Measurements from ENCODE around the gene CNTNAP2. TPM values are rescaled to one million over a fixed set of nuclear protein-coding genes. Genes with fewer than 3 reads are reported as not detected.

The CNTNAP2 gene
- total and polyA plus RNA-seq, 2 donors (not counting 1 experiment from before 2014, with no cell fraction given), result not detected

- no peaks in the 10 kb centered on the region for H3K4me1 ChIP-seq (ENCODE audit: control insufficient read depth, extremely low read depth, insufficient read depth, low read length)
- H3K9me3 ChIP-seq (ENCODE audit: control insufficient read depth, insufficient read depth, low read depth, low read length), result no peaks in the 10 kb centered on the region
- H3K36me3 ChIP-seq (ENCODE audit: control insufficient read depth, insufficient read depth, low read length), result no peaks in the 10 kb centered on the region
- no peaks in the 10 kb centered on the region for H3K27me3 ChIP-seq (ENCODE audit: control insufficient read depth, insufficient read depth, low read length)
- H3K79me2 ChIP-seq (ENCODE audit: control insufficient read depth, insufficient read depth, low read length), result no peaks in the 10 kb centered on the region
- H3K27ac ChIP-seq (ENCODE audit: insufficient read depth, low read length), result no peak overlapping the region
- no peak for TF ChIP-seq EZH2 (IDR thresholded peaks at IDR 0.05; ENCODE audit: low read length, missing control alignments)
- no peak for TF ChIP-seq CTCF (conservative IDR thresholded peaks at IDR 0.05 in 1 of 2, IDR thresholded peaks at IDR 0.05 in 1 of 2; ENCODE audit: low read depth in 1 of 2, low read length in 2 of 2)
- no peak overlapping the region for H2AFZ ChIP-seq (ENCODE audit: low read length)
- H3K4me3 ChIP-seq (replicated peaks in 1 of 4; ENCODE audit: control extremely low read depth in 1 of 4, insufficient read depth in 1 of 4, low read depth in 3 of 4, low read length in 4 of 4), result no peak overlapping the region
- H3K4me2 ChIP-seq (ENCODE audit: extremely low read depth, insufficient read depth, low read length), result no peak overlapping the region
- peak in 1 of 2 donors; percentile 60 for DNase-seq (ENCODE audit: low read depth in 2 of 2)
- H4K20me1 ChIP-seq (ENCODE audit: control insufficient read depth, extremely low read depth, insufficient read depth, low read length), result no peaks in the 10 kb centered on the region
- no peak overlapping the region for H3K9ac ChIP-seq (ENCODE audit: insufficient read depth, low read length)
Measured at GRCh38 chr7:147492606-147493005, 1376.0 kb downstream of the CNTNAP2 start.

GRCh38 chr7:147496209-147496608, 1379.6 kb downstream of the CNTNAP2 start:
- no peaks in the 10 kb centered on the region for H3K27me3 ChIP-seq (ENCODE audit: control insufficient read depth, insufficient read depth, low read length)
- H2AFZ ChIP-seq (ENCODE audit: low read length), result no peak overlapping the region
- no peaks in the 10 kb centered on the region for H3K9me3 ChIP-seq (ENCODE audit: control insufficient read depth, insufficient read depth, low read depth, low read length)
- no peak for TF ChIP-seq EZH2 (IDR thresholded peaks at IDR 0.05; ENCODE audit: low read length, missing control alignments)
- TF ChIP-seq CTCF (conservative IDR thresholded peaks at IDR 0.05 in 1 of 2, IDR thresholded peaks at IDR 0.05 in 1 of 2; ENCODE audit: low read depth in 1 of 2, low read length in 2 of 2), result no peak
- H4K20me1 ChIP-seq (ENCODE audit: control insufficient read depth, extremely low read depth, insufficient read depth, low read length), result no peaks in the 10 kb centered on the region
- H3K9ac ChIP-seq (ENCODE audit: insufficient read depth, low read length), result no peak overlapping the region
- no peak overlapping the region for H3K4me2 ChIP-seq (ENCODE audit: extremely low read depth, insufficient read depth, low read length)
- no peaks in the 10 kb centered on the region for H3K79me2 ChIP-seq (ENCODE audit: control insufficient read depth, insufficient read depth, low read length)
- no peak for DNase-seq (ENCODE audit: low read depth in 2 of 2)
- no peak overlapping the region for H3K4me3 ChIP-seq (replicated peaks in 1 of 4; ENCODE audit: control extremely low read depth in 1 of 4, insufficient read depth in 1 of 4, low read depth in 3 of 4, low read length in 4 of 4)
- H3K36me3 ChIP-seq (ENCODE audit: control insufficient read depth, insufficient read depth, low read length), result no peaks in the 10 kb centered on the region
- H3K27ac ChIP-seq (ENCODE audit: insufficient read depth, low read length), result no peak overlapping the region
- no peaks in the 10 kb centered on the region for H3K4me1 ChIP-seq (ENCODE audit: control insufficient read depth, extremely low read depth, insufficient read depth, low read length)

GRCh38 chr7:147497246-147497645, 1380.6 kb downstream of the CNTNAP2 start:
- Histone ChIP-seq H3K9me3 (ENCODE audit: control insufficient read depth, insufficient read depth, low read depth, low read length) (no peaks in the 10 kb centered on the region), H3K36me3 (ENCODE audit: control insufficient read depth, insufficient read depth, low read length) (no peaks in the 10 kb centered on the region), H4K20me1 (ENCODE audit: control insufficient read depth, extremely low read depth, insufficient read depth, low read length) (no peaks in the 10 kb centered on the region), H3K27ac (ENCODE audit: insufficient read depth, low read length) (no peak overlapping the region), H3K4me1 (ENCODE audit: control insufficient read depth, extremely low read depth, insufficient read depth, low read length) (no peaks in the 10 kb centered on the region), H3K79me2 (ENCODE audit: control insufficient read depth, insufficient read depth, low read length) (no peaks in the 10 kb centered on the region), H3K27me3 (ENCODE audit: control insufficient read depth, insufficient read depth, low read length) (no peaks in the 10 kb centered on the region), H3K4me3 (replicated peaks in 1 of 4; ENCODE audit: control extremely low read depth in 1 of 4, insufficient read depth in 1 of 4, low read depth in 3 of 4, low read length in 4 of 4) (no peak overlapping the region), H3K4me2 (ENCODE audit: extremely low read depth, insufficient read depth, low read length) (no peak overlapping the region), H3K9ac (ENCODE audit: insufficient read depth, low read length) (no peak overlapping the region), H2AFZ (ENCODE audit: low read length) (no peak overlapping the region)
- DNase-seq (ENCODE audit: low read depth in 2 of 2), result no peak
- no peak for TF ChIP-seq EZH2 (IDR thresholded peaks at IDR 0.05; ENCODE audit: low read length, missing control alignments)
- no peak for TF ChIP-seq CTCF (conservative IDR thresholded peaks at IDR 0.05 in 1 of 2, IDR thresholded peaks at IDR 0.05 in 1 of 2; ENCODE audit: low read depth in 1 of 2, low read length in 2 of 2)

Data from fibroblast of lung (primary cell).